Nephron (organoid): ENCODE measurements around the gene RASGRP3.

ENCODE experiments used
- H3K27ac Mint-ChIP-seq, 3 experiments: 2 replicates each; pipeline ENCODE4 v1.8.0; 2020; ENCODE audit warnings: mixed read lengths in 3 of 3, mild to moderate bottlenecking in 2 of 3, moderate library complexity in 1 of 3
- H3K27me3 Mint-ChIP-seq: 2 replicates; pipeline ENCODE4 v1.8.0; 2021; ENCODE audit warnings: low read depth, mild to moderate bottlenecking, moderate library complexity, mixed read lengths
- H3K36me3 Mint-ChIP-seq: 2 replicates; pipeline ENCODE4 v1.8.0; 2020; ENCODE audit warnings: low read depth, mixed read lengths
- H3K4me1 Mint-ChIP-seq: 2 replicates; pipeline ENCODE4 v1.8.0; 2020; ENCODE audit warnings: mixed read lengths
- H3K4me3 Mint-ChIP-seq, 3 experiments: 2 replicates each; pipeline ENCODE4 v1.8.0; 2020; ENCODE audit warnings: mild to moderate bottlenecking in 3 of 3, mixed read lengths in 3 of 3, moderate library complexity in 2 of 3
- H3K9me3 Mint-ChIP-seq: 2 replicates; pipeline ENCODE4 v1.8.0; 2020; ENCODE audit warnings: mixed read lengths
- CTCF ChIP-seq, 3 experiments: fragments of 200-600 bp; sonication (generic); IDR thresholded peaks; one replicate each; pipeline ENCODE4 v1.5.0; 2021; ENCODE audit warnings: antibody characterized with exemption in 3 of 3; ENCODE audit not compliant: unreplicated experiment in 3 of 3

The RASGRP3 gene

GRCh38 chr2:33451214-33451613, 25.2 kb upstream of the RASGRP3 start:
- Mint-ChIP-seq H3K27ac (no peak overlapping the region), H3K4me3 (no peak overlapping the region), H3K36me3 (no peaks in the 10 kb centered on the region), H3K27me3 (no peaks in the 10 kb centered on the region), H3K4me1 (no peaks in the 10 kb centered on the region), H3K9me3 (peaks cover 24% of the 10 kb centered on the region)
- no peak for TF ChIP-seq CTCF (IDR thresholded peaks at IDR 0.05; ENCODE audit: unreplicated experiment in 3 of 3)

DNA sequence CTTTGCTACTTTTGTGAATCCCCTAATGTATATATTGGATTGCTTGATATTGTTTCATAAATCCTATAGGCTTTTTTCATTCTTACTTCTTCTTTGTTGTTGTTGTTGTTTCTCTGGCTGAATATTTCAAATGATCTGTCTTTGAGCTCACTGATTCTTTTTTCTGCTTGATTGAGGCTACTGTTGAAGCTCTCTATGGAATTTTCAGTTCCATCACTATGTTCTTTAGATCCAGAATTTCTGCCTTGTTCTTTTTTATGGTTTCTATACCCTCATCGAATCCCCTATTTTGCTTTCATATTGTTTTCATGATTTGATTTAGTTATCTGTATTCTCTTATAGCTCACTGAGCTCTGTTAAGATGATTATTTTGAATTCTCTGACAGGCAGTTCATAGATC, 24.6 kb upstream of the RASGRP3 start:
- TF ChIP-seq CTCF (IDR thresholded peaks at IDR 0.05; ENCODE audit: unreplicated experiment in 3 of 3): no peak
- Mint-ChIP-seq H3K27ac (no peak overlapping the region), H3K9me3 (peaks cover 24% of the 10 kb centered on the region), H3K4me1 (no peaks in the 10 kb centered on the region), H3K27me3 (no peaks in the 10 kb centered on the region), H3K36me3 (no peaks in the 10 kb centered on the region), H3K4me3 (no peak overlapping the region)

DNA sequence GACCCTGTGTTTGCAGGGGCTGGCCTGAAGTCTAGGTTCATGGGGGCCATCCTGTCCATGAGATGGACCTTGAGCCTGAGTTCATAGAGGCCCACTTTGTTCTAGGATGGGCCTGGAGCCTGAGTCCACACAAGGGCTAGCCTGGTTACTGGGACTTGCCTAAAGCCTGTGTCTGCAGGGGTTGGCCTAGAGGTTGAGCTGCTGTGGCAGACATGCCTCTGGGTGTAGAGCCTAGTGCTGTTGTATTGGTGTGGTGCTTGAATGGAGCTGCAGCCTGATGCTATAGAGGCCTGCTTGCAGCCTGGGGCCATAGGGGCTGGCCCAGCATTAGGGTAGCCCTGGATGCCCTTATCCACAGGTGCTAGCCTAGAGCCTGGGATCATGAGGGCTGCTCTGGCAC, 23.9 kb upstream of the RASGRP3 start:
- H3K27me3 Mint-ChIP-seq: no peaks in the 10 kb centered on the region
- no peaks in the 10 kb centered on the region for H3K36me3 Mint-ChIP-seq
- TF ChIP-seq CTCF (IDR thresholded peaks at IDR 0.05; ENCODE audit: unreplicated experiment in 3 of 3): no peak
- H3K9me3 Mint-ChIP-seq: peaks cover 24% of the 10 kb centered on the region
- H3K4me3 Mint-ChIP-seq: no peak overlapping the region
- no peak overlapping the region for H3K27ac Mint-ChIP-seq
- H3K4me1 Mint-ChIP-seq: no peaks in the 10 kb centered on the region

GRCh38 chr2:33453905-33454479, 22.5 kb upstream of the RASGRP3 start:
- Mint-ChIP-seq H3K9me3 (peaks cover 24% of the 10 kb centered on the region), H3K4me3 (no peak overlapping the region), H3K27ac (no peak overlapping the region), H3K27me3 (no peaks in the 10 kb centered on the region), H3K36me3 (no peaks in the 10 kb centered on the region), H3K4me1 (no peaks in the 10 kb centered on the region)
- no peak for TF ChIP-seq CTCF (IDR thresholded peaks at IDR 0.05; ENCODE audit: unreplicated experiment in 3 of 3)

DNA sequence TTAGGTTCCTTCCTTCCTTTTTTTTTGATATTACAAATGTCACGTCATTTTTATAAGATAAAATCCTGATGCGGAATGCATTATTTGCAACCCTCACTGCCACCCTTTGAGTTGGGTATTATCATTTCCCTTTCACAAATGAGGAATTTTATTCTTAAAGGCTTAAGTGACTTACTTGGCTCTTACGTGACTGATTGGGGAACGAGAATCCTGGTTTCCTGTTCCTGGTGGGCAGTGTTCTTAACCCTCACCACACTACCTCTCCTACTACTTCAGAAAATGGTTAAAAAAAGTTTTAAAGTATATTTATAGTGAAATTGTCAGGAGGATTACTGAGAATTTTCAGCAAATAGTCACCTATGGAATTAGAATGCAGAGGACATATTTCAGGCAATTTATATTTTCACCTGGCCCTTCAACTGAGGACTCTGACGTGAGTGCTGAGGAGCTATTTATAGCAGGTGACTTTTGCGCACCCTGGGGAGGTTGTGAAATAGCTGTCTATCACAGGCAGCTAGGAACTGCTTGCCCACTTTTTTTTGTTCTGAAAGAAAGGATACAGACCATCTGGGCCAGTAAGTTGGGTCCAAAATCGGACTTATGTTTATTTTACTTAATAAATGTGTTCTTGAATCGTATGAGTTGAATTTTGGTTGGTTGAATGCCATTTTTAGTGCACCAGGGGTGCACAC, 18.7 kb upstream of the RASGRP3 start:
- Mint-ChIP-seq H3K9me3 (peaks cover 18% of the 10 kb centered on the region), H3K36me3 (no peaks in the 10 kb centered on the region), H3K27me3 (no peaks in the 10 kb centered on the region), H3K4me1 (no peaks in the 10 kb centered on the region), H3K4me3 (no peak overlapping the region), H3K27ac (no peak overlapping the region)
- TF ChIP-seq CTCF (IDR thresholded peaks at IDR 0.05; ENCODE audit: unreplicated experiment in 3 of 3): no peak

GRCh38 chr2:33458248-33458819, 18.1 kb upstream of the RASGRP3 start:
- no peaks in the 10 kb centered on the region for H3K4me1 Mint-ChIP-seq
- H3K36me3 Mint-ChIP-seq: no peaks in the 10 kb centered on the region
- H3K27me3 Mint-ChIP-seq: no peaks in the 10 kb centered on the region
- peaks cover 12% of the 10 kb centered on the region for H3K9me3 Mint-ChIP-seq
- H3K4me3 Mint-ChIP-seq: no peak overlapping the region
- TF ChIP-seq CTCF (IDR thresholded peaks at IDR 0.05; ENCODE audit: unreplicated experiment in 3 of 3): no peak
- no peak overlapping the region for H3K27ac Mint-ChIP-seq
